ENCODE measurements around the gene IBTK.
"Not testable (repeated sequence)": the region's sequence is repeated elsewhere in the genome, so short reads cannot be mapped to it uniquely, and the experiment has no call there.

IBTK gene, protein sequence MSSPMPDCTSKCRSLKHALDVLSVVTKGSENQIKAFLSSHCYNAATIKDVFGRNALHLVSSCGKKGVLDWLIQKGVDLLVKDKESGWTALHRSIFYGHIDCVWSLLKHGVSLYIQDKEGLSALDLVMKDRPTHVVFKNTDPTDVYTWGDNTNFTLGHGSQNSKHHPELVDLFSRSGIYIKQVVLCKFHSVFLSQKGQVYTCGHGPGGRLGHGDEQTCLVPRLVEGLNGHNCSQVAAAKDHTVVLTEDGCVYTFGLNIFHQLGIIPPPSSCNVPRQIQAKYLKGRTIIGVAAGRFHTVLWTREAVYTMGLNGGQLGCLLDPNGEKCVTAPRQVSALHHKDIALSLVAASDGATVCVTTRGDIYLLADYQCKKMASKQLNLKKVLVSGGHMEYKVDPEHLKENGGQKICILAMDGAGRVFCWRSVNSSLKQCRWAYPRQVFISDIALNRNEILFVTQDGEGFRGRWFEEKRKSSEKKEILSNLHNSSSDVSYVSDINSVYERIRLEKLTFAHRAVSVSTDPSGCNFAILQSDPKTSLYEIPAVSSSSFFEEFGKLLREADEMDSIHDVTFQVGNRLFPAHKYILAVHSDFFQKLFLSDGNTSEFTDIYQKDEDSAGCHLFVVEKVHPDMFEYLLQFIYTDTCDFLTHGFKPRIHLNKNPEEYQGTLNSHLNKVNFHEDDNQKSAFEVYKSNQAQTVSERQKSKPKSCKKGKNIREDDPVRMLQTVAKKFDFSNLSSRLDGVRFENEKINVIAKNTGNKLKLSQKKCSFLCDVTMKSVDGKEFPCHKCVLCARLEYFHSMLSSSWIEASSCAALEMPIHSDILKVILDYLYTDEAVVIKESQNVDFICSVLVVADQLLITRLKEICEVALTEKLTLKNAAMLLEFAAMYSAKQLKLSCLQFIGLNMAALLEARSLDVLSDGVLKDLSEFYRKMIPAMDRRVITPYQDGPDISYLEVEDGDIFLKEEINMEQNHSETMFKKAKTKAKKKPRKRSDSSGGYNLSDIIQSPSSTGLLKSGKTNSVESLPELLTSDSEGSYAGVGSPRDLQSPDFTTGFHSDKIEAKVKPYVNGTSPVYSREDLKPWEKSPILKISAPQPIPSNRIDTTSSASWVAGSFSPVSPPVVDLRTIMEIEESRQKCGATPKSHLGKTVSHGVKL (N-terminal part only)

DNA sequence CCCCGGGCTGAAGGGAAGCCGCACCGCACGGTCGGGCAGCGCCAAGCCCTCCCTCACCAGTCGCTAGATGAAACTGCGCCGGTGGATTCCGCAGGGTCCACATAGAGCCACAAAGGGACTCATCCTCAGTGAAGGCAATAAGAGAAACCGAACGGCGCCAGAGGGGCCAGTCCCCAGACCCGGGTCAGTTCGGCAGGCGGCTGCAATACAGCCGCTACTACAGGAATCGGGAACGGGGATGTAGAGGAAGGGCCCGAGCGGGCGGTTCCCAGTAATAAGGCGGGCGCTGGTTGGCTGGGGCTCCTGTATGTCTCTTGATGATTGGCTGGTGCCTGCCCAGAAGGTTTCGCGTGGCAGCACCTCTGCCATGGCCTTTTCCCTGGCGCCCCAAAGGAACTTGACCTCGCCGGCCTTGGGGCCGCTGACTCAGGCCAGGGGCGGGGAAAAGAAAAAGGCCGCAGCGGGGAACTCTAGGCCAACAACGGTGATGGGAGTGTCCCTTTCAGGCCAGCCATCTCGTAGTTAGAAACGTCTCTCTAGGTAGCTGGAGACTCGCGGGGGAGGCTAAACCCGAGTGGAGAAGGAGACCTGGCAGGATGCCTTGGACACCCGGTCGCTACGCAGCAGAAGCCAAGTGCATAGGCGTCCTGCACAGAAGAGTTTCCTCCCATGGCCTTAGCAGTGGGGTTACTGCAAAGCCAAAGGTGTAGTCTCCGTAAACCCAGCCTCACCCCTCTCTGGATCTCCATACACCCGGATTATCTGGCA is at the start of gene IBTK:
Gene IBTK (minus strand): TSS at position 240 of the 768 bp plus-strand sequence. CDS start 7,258 bp downstream, outside the sequence.
- TF ChIP-seq, protein P1, sequence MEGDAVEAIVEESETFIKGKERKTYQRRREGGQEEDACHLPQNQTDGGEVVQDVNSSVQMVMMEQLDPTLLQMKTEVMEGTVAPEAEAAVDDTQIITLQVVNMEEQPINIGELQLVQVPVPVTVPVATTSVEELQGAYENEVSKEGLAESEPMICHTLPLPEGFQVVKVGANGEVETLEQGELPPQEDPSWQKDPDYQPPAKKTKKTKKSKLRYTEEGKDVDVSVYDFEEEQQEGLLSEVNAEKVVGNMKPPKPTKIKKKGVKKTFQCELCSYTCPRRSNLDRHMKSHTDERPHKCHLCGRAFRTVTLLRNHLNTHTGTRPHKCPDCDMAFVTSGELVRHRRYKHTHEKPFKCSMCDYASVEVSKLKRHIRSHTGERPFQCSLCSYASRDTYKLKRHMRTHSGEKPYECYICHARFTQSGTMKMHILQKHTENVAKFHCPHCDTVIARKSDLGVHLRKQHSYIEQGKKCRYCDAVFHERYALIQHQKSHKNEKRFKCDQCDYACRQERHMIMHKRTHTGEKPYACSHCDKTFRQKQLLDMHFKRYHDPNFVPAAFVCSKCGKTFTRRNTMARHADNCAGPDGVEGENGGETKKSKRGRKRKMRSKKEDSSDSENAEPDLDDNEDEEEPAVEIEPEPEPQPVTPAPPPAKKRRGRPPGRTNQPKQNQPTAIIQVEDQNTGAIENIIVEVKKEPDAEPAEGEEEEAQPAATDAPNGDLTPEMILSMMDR (IDR thresholded peaks at IDR 0.05; ENCODE audit: low read depth, low read length, missing control alignments), result no peak
- in situ Hi-C loops (cut with HindIII; ENCODE audit: low sequenced_read_pairs), result no loop called here
- DNase-seq (ENCODE audit: low read depth), result peak; percentile 66
- peak within 1 kb of the TSS; percentile 88 for H3K4me3 ChIP-seq (ENCODE audit: low read depth, low read length)

GRCh38 chr6:82283771-82284410 is 36.3 kb upstream of the IBTK start:
- DNase-seq (ENCODE audit: low read depth), result no peak
- TF ChIP-seq, protein P1 (IDR thresholded peaks at IDR 0.05; ENCODE audit: low read depth, low read length, missing control alignments), result no peak
- no peak overlapping the region for H3K4me3 ChIP-seq (ENCODE audit: low read depth, low read length)
- in situ Hi-C loops (cut with HindIII; ENCODE audit: low sequenced_read_pairs), result no loop called here

DNA sequence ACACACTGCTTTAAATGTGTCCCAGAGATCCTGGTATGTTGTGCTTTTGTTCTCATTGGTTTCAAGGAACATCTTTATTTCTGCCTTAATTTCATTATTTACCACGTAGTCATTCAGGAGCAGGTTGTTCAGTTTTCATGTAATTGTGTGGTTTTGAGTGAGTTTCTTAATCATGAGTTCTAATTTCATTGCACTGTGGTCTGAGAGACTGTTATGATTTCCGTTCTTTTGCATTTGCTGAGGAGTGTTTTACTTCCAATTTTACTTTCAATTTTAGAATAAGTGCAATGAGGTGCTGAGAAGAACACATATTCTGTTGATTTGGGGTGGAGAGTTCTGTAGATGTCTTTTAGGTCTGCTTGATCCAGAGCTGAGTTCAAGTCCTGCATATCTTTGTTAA is 34.0 kb upstream of the IBTK start:
- DNase-seq (ENCODE audit: low read depth); in situ Hi-C loops (cut with HindIII; ENCODE audit: low sequenced_read_pairs); H3K4me3 ChIP-seq (ENCODE audit: low read depth, low read length): not testable (repeated sequence)

DNA sequence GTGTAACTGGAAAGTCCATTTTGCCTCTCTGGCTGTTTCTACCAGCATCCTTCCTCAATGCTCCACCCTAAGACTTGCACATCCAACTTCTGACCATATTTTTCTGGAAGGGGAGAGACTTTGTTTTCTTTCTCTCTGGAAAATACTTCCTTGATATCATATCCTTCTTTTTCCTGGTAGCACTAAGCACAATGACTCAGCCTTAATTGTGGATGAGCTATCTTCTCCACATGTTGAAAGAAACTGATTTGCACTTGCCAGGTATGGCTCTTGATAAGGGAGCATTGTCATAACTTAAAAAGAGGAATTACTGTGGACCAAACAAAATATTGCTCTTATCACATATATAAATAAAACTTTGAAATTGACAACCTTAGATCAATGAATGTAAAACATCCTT is 30.1 kb upstream of the IBTK start:
- no peak for DNase-seq (ENCODE audit: low read depth)
- in situ Hi-C loops (cut with HindIII; ENCODE audit: low sequenced_read_pairs), result no loop called here
- TF ChIP-seq, protein P1 (IDR thresholded peaks at IDR 0.05; ENCODE audit: low read depth, low read length, missing control alignments), result no peak
- no peak overlapping the region for H3K4me3 ChIP-seq (ENCODE audit: low read depth, low read length)

DNA sequence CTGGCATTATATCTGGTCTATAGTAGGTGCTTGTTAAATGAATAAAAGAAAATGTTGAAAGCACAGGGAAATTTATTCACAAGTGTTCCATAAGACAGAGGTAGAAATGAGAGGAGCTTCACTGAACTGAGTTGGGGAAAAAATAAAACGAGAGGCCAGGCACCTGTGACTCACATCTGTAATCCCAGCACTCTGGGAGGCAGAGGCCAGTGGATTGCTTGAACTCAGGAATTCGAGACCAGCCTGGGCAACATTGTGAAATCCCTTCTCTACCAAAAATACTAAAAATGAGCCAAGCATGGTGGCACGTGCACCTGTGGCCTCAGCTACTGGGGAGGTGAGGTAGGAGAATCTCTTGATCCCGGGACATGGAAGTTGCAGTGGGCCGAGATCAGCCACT is 28.1 kb upstream of the IBTK start:
- no peak for DNase-seq (ENCODE audit: low read depth)
- H3K4me3 ChIP-seq (ENCODE audit: low read depth, low read length), result no peak overlapping the region
- in situ Hi-C loops (cut with HindIII; ENCODE audit: low sequenced_read_pairs), result no loop called here
- TF ChIP-seq, protein P1 (IDR thresholded peaks at IDR 0.05; ENCODE audit: low read depth, low read length, missing control alignments), result no peak

DNA sequence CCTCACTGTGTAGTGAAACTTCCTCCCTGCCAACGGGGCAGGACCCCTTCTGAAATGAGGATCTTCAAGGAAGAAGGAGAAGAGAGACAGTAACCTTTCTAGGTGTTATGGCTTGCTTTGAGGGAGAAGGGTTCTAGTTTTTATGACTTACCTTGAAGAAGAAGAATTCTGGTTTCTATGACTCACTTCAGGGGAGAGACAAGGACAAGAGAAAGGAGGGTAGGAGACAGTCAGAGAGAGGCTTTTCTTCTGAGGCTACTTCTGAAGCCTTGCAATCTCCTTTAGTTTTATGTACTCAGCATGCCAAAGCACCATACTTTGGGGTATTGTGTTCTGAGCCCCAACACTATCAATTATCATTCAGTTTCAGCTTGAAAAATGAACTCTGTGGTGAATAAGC is 25.8 kb upstream of the IBTK start:
- H3K4me3 ChIP-seq (ENCODE audit: low read depth, low read length), result no peak overlapping the region
- TF ChIP-seq, protein P1 (IDR thresholded peaks at IDR 0.05; ENCODE audit: low read depth, low read length, missing control alignments), result no peak
- in situ Hi-C loops (cut with HindIII; ENCODE audit: low sequenced_read_pairs), result no loop called here
- no peak for DNase-seq (ENCODE audit: low read depth)
